Activated CD4-positive, alpha-beta T cell treated with anti-CD3 and anti-CD28 coated beads, Interleukin-2, amount 10 ng/mL, durations not matched to agents 7 days and 5 days (primary cell): ENCODE results near the gene RSPO3. TPM values are rescaled to one million over a fixed set of nuclear protein-coding genes. Genes with fewer than 3 reads are reported as not detected.
"Not testable (repeated sequence)": the region's sequence is repeated elsewhere in the genome, so short reads cannot be mapped to it uniquely, and the experiment has no call there.

ENCODE experiments used
- CTCF ChIA-PET: fragments of 350-600 bp; sonication (Branson Sonifier 250); formaldehyde crosslinking; loops from one replicate; lab custom pipeline; 2021; ENCODE audit warnings: antibody characterized with exemption; lab: Charles Lee
- POLR2A ChIA-PET: fragments of 350-600 bp; sonication (Branson Sonifier 250); formaldehyde crosslinking; loops from one replicate; lab custom pipeline; 2021; ENCODE audit warnings: antibody characterized with exemption; lab: Charles Lee
- DNase-seq: peaks from one replicate; pipeline ENCODE4 v3.0.0-alpha.2; 2020
- H3K27ac Mint-ChIP-seq: one replicate; pipeline ENCODE4 v1.8.0; 2021; ENCODE audit warnings: mild to moderate bottlenecking, moderate library complexity, mixed read lengths
- H3K27me3 Mint-ChIP-seq: one replicate; pipeline ENCODE4 v1.8.0; 2021; ENCODE audit warnings: mixed read lengths
- H3K36me3 Mint-ChIP-seq: one replicate; pipeline ENCODE4 v1.8.0; 2021; ENCODE audit warnings: low read depth, mixed read lengths
- H3K4me1 Mint-ChIP-seq: one replicate; pipeline ENCODE4 v1.8.0; 2021; ENCODE audit warnings: mixed read lengths
- H3K4me3 Mint-ChIP-seq: one replicate; pipeline ENCODE4 v1.8.0; 2021; ENCODE audit warnings: mild to moderate bottlenecking, moderate library complexity, mixed read lengths
- H3K9me3 Mint-ChIP-seq: one replicate; pipeline ENCODE4 v1.8.0; 2021; ENCODE audit warnings: mixed read lengths
- total RNA-seq, 2 experiments: library from RNA; stranded (reverse); gene quantifications; one replicate each; pipeline ENCODE4 v1.2.3, GENCODE V29; 2021

Gene RSPO3
- total RNA-seq, 2 experiments from 2014 or later, result not detected

DNA sequence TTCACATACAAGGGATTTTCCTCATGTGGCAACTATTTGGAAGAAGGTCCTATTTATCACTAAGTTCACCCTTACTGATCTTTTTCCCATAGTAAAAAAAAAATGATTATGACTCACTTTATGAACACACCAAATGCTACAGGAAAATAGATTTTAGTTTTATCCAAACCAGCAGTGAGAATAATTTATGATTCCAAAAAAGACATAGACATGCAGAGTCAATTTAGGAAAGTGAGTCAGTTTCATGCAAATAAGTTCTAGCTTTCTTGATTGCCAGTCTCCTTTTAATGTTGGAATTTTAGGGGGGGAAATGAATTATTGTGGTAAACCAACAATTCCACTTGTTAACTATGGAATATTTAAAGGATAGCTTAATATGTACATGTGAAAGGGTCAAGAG, 84.2 kb downstream of the RSPO3 start:
- no peaks in the 10 kb centered on the region for H3K4me1 Mint-ChIP-seq
- no peak overlapping the region for H3K4me3 Mint-ChIP-seq
- H3K27me3 Mint-ChIP-seq, result peaks cover 4% of the 10 kb centered on the region
- POLR2A ChIA-PET, result no interaction called here
- no peaks in the 10 kb centered on the region for H3K36me3 Mint-ChIP-seq
- H3K27ac Mint-ChIP-seq, result no peak overlapping the region
- CTCF ChIA-PET, result interaction anchor here (0.7 kb wide), 1 partner anchor 14 kb away, joined by 3 read pairs; no protein-coding TSS in a partner anchor
- DNase-seq, result no peak
- no peaks in the 10 kb centered on the region for H3K9me3 Mint-ChIP-seq

DNA sequence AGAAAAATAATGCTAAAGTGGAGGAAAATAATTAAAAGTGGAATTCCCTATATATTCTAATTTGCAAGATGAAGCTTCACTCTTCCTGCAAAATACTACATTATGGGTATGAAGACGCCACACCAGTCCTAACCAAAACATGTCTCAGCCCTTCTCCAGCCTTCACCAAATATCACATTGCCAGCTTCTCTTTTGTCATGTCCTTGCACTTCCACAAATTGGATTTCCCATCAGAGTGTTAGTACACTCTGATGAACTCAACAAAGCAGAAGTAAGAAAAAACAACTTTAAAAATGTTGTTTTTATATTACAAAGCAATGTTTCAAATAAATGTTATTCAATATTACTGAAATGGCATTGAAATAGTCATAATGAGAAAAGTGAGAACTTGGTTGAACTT, 85.8 kb downstream of the RSPO3 start:
- H3K27me3 Mint-ChIP-seq, result peaks cover 16% of the 10 kb centered on the region
- H3K4me1 Mint-ChIP-seq, result no peaks in the 10 kb centered on the region
- H3K27ac Mint-ChIP-seq, result no peak overlapping the region
- no peak for DNase-seq
- H3K36me3 Mint-ChIP-seq, result no peaks in the 10 kb centered on the region
- ChIA-PET POLR2A (no interaction called here), CTCF (no interaction called here)
- H3K9me3 Mint-ChIP-seq, result no peaks in the 10 kb centered on the region
- H3K4me3 Mint-ChIP-seq, result no peak overlapping the region

DNA sequence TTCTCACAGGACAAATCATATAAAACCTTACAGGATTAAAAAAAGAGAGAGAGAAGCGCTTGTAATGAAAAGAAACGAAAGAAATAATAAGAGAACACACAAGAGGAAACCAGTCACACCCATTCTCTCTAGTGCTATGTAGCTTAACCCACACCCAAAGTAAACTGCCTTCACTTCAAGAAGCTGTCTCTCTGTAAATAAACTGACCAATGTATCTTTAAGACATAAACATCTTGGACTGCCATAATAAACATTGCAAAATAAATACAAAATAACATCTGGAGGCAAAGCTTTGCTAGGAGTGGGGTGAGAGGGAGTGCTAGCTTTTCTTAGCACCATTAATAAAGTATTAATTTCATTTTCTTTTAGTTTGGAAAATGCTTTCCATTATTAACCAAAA, 86.6 kb downstream of the RSPO3 start:
- H3K27me3 Mint-ChIP-seq, result peaks cover 16% of the 10 kb centered on the region
- ChIA-PET CTCF (no interaction called here), POLR2A (no interaction called here)
- H3K36me3 Mint-ChIP-seq, result no peaks in the 10 kb centered on the region
- DNase-seq, result no peak
- H3K9me3 Mint-ChIP-seq, result no peaks in the 10 kb centered on the region
- H3K27ac Mint-ChIP-seq, result no peak overlapping the region
- no peak overlapping the region for H3K4me3 Mint-ChIP-seq
- H3K4me1 Mint-ChIP-seq, result no peaks in the 10 kb centered on the region

DNA sequence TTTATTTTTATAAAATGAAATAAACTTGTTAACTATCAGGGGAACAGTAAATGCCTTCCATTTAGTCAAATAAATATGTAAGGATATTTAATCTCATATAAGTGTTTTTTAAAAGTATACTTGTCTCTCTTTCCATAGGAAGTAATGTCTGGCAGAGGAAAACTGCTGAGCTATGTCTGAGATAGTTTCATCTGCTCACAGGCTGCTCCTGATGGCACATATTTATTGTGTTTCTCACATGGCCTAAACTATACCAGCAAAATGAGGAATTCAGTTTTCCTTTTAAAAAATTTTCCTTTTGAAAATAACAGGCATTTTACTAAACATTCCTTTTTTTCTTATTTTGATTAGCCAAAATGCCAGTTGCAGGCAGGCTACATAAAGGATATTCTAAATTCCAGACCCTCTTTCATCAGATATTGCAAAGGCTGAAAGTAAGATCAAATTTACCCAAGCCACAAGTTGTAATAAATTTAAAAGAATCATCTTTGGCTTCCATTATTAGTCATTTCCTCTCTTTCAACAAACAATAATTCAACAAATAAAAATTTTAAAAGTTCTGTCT, 88.1 kb downstream of the RSPO3 start:
- Mint-ChIP-seq H3K4me1 (no peaks in the 10 kb centered on the region), H3K27ac (no peak overlapping the region), H3K4me3 (no peak overlapping the region), H3K9me3 (no peaks in the 10 kb centered on the region), H3K27me3 (peaks cover 18% of the 10 kb centered on the region), H3K36me3 (no peaks in the 10 kb centered on the region)
- POLR2A ChIA-PET, result no interaction called here
- DNase-seq, result no peak
- CTCF ChIA-PET, result no interaction called here

DNA sequence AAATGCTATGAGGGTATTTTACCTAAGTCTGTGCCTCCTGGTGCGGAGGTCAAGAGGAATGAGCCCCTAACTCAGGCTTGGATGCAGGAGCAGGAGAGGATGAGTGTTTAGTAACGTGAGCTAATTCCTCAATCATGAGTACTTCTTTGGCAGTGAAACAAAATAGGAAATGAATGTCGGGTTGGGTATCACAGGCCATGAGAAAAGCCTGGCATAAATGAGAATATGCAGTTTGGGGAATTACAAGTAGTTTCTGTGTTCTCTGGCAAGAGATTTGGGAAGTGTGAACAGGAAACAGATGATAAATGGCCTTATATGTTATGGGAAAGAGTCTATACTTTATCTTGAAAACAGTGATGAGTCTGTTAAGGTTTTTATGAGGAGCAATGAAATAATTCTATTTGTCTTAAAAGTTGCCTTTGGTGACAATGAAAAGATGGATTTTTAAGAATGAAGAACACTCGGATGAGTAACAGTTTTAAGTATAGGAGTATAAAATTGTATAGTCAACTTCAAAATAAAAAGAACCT, 89.2 kb downstream of the RSPO3 start:
- no peaks in the 10 kb centered on the region for H3K36me3 Mint-ChIP-seq
- H3K9me3 Mint-ChIP-seq, result no peaks in the 10 kb centered on the region
- H3K4me3 Mint-ChIP-seq, result no peak overlapping the region
- no peak for DNase-seq
- CTCF ChIA-PET, result no interaction called here
- no peak overlapping the region for H3K27ac Mint-ChIP-seq
- POLR2A ChIA-PET, result no interaction called here
- H3K4me1 Mint-ChIP-seq, result no peaks in the 10 kb centered on the region
- H3K27me3 Mint-ChIP-seq, result peaks cover 18% of the 10 kb centered on the region

DNA sequence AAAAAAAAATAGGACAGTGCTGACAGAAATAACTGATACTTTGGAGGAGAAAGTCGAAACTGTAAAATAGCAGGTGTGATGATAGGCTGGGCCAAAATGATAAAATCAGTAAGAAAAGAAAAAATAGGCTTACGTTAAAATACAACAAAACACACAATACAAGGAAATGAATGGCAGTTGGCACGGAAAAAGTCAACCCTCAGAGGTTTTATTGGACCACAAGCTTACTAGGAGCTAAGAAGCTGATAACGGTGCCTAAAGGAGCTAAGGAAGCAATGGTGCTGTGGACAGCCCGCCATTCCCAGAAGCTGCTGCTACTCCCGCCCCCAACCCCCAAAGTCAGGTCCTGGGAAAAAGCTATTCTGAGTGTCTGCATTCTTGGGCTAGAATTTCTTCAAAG, 92.3 kb downstream of the RSPO3 start:
- no peak overlapping the region for H3K27ac Mint-ChIP-seq
- H3K4me1 Mint-ChIP-seq, result no peaks in the 10 kb centered on the region
- no peaks in the 10 kb centered on the region for H3K9me3 Mint-ChIP-seq
- no peaks in the 10 kb centered on the region for H3K36me3 Mint-ChIP-seq
- H3K27me3 Mint-ChIP-seq, result peaks cover 18% of the 10 kb centered on the region
- no peak for DNase-seq
- H3K4me3 Mint-ChIP-seq, result no peak overlapping the region
- CTCF ChIA-PET, result no interaction called here
- POLR2A ChIA-PET, result no interaction called here

DNA sequence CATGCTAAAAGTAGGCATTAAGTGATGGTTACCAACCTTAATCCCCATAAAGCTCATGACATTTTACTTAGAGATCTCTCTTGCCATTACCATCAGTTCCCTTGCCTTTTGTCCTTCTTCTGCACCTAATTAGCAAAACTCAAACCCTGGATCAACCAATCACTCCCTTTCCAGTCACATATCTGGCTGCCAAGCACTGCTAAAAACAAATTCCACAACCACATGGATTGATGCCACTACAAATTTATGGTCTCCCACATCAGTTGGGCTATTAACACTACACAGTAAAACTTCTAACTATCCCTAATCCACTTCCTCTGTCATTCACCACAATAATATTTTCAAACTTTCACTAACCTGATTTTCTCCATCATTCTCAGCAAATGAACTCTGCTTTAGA, 93.9 kb downstream of the RSPO3 start:
- Mint-ChIP-seq H3K9me3 (no peaks in the 10 kb centered on the region), H3K4me1 (no peaks in the 10 kb centered on the region), H3K36me3 (no peaks in the 10 kb centered on the region), H3K27ac (no peak overlapping the region), H3K4me3 (no peak overlapping the region), H3K27me3 (peaks cover 19% of the 10 kb centered on the region)
- DNase-seq, result no peak
- ChIA-PET CTCF (no interaction called here), POLR2A (no interaction called here)

DNA sequence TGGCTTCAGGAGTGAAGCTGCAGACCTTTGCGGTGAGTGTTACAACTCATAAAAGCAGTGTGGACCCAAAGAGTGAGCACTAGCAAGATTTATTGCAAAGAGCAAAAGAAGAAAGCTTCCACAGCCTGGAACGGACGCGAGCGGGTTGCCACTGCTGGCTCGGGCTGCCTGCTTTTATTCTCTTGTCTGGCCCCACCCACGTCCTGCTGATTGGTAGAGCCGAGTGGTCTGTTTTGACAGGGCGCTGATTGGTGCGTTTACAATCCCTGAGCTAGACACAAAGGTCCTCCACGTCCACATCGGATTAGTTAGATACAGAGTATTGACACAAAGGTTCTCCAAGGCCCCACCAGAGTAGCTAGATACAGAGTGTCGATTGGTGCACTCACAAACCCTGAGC, 95.6 kb downstream of the RSPO3 start:
- H3K27me3 Mint-ChIP-seq, POLR2A ChIA-PET, H3K4me1 Mint-ChIP-seq, DNase-seq, H3K4me3 Mint-ChIP-seq, H3K36me3 Mint-ChIP-seq, CTCF ChIA-PET, H3K9me3 Mint-ChIP-seq, H3K27ac Mint-ChIP-seq: not testable (repeated sequence)

DNA sequence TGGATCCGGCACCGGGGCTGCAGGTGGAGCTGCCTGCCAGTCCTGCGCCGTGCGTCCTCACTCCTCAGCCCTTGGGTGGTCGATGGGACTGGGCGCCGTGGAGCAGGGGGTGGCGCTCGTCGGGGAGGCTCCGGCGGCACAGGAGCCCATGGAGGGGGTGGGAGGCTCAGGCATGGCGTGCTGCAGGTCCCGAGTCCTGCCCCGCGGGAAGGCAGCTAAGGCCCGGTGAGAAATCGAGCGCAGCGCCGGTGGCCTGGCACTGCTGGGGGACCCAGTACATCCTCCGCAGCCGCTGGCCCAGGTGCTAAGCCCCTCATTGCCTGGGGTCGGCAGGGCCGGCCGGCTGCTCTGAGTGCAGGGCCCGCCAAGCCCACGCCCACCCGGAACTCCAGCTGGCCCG, 96.1 kb downstream of the RSPO3 start:
- H3K9me3 Mint-ChIP-seq, DNase-seq, POLR2A ChIA-PET, H3K4me3 Mint-ChIP-seq, H3K4me1 Mint-ChIP-seq, CTCF ChIA-PET, H3K27ac Mint-ChIP-seq, H3K36me3 Mint-ChIP-seq, H3K27me3 Mint-ChIP-seq: not testable (repeated sequence)

DNA sequence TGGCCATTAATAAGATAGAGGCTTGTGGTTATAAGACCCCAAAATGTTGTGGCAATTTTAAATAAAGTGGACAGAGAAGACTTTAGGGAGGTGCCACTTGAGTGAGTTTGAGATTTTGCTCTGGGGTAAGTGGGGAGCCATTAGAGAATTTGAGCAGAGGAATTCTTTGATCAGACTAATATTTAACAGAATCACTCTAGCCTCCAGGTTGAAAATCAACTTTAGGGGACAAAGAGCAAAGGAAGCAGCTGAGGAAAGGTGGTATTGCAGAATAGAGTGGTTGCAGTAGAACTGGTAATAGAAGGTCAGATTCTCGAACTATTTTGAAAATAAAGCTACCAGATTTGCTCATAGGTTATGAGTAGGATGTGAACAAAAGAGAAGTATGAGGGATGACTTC, 97.5 kb downstream of the RSPO3 start:
- peaks cover 12% of the 10 kb centered on the region for H3K27me3 Mint-ChIP-seq
- no peak for DNase-seq
- H3K27ac Mint-ChIP-seq, result no peak overlapping the region
- POLR2A ChIA-PET, result no interaction called here
- no peaks in the 10 kb centered on the region for H3K9me3 Mint-ChIP-seq
- no peaks in the 10 kb centered on the region for H3K36me3 Mint-ChIP-seq
- H3K4me3 Mint-ChIP-seq, result no peak overlapping the region
- CTCF ChIA-PET, result no interaction called here
- H3K4me1 Mint-ChIP-seq, result no peaks in the 10 kb centered on the region

DNA sequence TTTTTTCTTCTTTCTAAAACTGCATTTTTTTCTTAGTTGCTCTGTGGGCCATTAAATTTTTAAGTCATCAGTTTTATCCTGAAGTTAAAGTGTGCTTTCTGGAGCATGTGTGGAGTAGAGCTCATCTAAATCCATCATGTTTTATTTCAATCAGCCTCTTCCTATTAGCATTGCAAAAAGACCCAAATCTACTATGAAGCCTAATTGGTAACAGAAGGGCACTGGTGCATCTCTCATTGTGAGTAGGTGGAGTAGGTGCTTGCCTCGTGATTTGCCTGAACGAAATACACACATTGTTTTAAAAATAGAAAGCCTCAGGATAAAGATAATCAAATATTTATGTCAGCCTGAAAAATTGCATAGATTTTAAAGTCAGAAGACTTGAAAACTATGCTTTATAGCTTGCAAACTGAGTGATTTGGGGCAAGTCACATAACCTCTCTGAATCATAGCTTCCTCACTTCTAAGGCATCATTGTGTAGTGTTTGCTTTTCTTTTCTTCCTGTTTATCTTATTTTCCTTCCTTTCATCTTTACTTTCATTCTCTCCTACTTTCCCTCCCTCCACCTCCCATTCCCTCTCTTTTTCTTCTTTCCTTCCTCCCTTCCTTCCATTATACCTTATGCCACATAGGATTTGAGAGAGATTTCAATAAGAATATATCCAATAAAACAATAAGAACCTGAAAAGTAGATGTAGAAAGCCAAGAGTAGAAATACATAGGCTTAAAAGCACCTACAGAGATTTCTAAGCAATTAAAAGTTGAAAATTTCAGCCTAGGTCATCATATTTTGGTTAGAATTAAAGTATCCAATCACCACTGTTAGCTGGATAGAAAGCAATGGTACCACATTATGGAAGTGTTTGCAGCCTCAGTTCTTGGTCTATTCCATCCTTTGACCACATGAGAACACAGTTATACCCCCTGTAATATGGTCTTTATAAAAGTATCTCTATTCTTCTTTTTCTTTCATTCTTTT, 98.6 kb downstream of the RSPO3 start:
- ChIA-PET CTCF (no interaction called here), POLR2A (no interaction called here)
- no peak overlapping the region for H3K4me3 Mint-ChIP-seq
- no peaks in the 10 kb centered on the region for H3K4me1 Mint-ChIP-seq
- no peak overlapping the region for H3K27ac Mint-ChIP-seq
- H3K36me3 Mint-ChIP-seq, result no peaks in the 10 kb centered on the region
- peaks cover 10% of the 10 kb centered on the region for H3K27me3 Mint-ChIP-seq
- no peak for DNase-seq
- no peaks in the 10 kb centered on the region for H3K9me3 Mint-ChIP-seq

DNA sequence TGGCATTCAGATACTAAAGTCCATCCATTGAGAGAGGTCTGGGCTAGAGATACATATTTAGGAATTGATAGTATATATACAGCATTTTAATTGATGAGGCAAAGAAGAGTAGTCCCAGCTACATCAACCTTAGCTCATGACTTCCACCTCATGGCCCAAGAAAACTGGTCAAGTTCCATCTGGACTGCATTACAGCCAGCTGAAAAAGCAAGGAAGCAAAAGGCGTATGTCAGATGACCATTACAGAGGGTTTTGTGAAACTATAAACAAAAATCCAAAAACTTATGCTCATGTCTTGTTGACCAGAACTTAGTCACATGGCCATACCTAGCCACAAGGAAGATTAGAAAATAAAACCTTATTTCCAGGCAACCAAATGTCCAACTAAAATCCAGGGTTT, 101.4 kb downstream of the RSPO3 start:
- Mint-ChIP-seq H3K27me3 (peaks cover 10% of the 10 kb centered on the region), H3K4me1 (no peaks in the 10 kb centered on the region), H3K27ac (no peak overlapping the region), H3K36me3 (no peaks in the 10 kb centered on the region), H3K9me3 (no peaks in the 10 kb centered on the region), H3K4me3 (no peak overlapping the region)
- ChIA-PET CTCF (no interaction called here), POLR2A (no interaction called here)
- no peak for DNase-seq

DNA sequence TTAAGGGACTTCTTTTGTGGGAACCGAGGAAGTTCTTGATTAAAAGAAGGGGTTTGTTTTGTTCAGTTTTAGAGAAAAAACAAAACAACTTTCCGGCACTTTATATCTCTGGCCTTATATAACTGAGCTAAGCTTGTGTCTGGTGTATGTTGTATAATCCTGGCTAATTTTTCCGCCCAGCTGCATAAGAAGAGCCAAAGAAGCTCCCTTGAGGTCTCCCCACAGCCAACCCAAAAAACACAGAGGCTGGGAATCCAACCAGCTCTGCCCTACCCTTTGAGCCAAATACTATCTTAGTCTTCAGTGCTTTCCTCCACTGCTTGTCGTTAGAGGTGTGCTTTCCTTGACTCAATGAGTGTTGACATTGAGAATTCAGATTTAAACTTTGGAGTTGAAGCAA, 102.7 kb downstream of the RSPO3 start:
- H3K27ac Mint-ChIP-seq, result no peak overlapping the region
- CTCF ChIA-PET, result no interaction called here
- H3K9me3 Mint-ChIP-seq, result no peaks in the 10 kb centered on the region
- no peak overlapping the region for H3K4me3 Mint-ChIP-seq
- H3K4me1 Mint-ChIP-seq, result no peaks in the 10 kb centered on the region
- no peak for DNase-seq
- peaks cover 10% of the 10 kb centered on the region for H3K27me3 Mint-ChIP-seq
- no peaks in the 10 kb centered on the region for H3K36me3 Mint-ChIP-seq
- POLR2A ChIA-PET, result no interaction called here
